GM04503 (cell line): Measurements from ENCODE around the gene COX7B.

Experiments used
- DNase-seq: peaks from one replicate; pipeline ENCODE4 v3.0.0-alpha.2; 2012; ENCODE audit warnings: low read depth

Gene COX7B

DNA sequence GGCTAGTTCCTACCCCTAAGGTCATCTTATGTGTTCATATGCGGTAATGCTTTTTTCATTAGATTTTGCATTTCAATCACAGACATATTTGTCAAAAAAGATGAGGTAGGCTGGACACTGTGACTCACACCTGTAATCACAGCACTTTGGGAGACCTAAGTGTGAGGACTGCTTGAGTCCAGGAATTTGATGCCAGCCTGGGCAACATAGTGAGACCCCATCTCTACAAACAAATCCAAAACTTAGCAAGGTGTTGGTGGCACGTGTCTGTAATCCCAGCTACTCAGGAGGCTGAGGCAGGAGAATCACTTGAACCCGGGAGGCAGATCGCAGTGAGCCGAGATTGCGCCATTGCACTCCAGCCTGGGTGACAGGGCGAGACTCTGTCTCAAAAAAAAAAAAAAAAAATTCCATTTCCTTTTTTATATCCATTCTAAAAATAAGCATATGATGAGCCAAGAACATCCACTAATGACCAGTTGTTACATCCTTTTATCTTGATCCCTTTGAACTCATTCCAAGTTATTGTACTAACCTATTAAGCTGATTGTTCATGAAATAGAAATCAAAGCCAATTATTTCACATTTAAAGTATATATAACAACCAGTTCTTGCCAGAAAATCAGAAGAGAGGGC is 46.8 kb downstream of the COX7B start:
- DNase-seq, result no peak

DNA sequence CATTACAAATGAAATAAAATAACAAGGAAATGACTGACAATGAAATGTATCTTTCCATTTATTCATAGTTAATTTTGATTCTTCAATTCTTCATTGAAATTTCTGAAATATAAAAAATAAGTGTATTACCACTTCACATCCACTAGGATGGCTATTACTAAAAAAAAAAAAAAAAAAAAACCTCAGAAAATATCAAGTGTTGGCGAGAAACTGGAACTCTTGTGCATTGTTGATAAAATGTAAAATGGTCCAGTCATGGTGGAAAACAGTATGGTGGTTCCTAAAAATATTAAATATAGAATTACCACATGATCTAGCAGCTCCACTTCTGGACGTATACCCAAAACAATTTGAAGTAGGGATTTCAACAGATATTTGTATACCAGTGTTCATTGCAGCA is 47.3 kb downstream of the COX7B start:
- no peak for DNase-seq

GRCh38 chrX:77949840-77950239 is 50.6 kb downstream of the COX7B start:
- no peak for DNase-seq

DNA sequence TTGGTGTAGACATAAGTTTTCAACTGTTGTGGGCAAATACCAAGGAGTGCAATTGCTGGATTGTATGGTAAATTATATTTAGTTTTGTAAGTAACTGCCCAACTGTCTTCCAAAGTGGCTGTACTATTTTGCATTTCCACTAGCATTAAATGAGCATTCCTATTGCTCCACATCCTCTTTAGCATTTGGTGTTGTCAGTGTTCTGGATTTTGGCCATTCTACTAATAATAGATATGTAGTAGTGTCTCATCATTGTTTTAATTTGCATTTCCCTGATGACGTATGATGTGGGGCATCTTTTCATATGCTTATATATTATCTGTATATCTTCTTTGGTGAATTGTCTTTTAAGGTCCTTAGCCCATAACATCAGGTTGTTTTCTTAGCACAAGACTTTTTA is 52.9 kb downstream of the COX7B start:
- no peak for DNase-seq

DNA sequence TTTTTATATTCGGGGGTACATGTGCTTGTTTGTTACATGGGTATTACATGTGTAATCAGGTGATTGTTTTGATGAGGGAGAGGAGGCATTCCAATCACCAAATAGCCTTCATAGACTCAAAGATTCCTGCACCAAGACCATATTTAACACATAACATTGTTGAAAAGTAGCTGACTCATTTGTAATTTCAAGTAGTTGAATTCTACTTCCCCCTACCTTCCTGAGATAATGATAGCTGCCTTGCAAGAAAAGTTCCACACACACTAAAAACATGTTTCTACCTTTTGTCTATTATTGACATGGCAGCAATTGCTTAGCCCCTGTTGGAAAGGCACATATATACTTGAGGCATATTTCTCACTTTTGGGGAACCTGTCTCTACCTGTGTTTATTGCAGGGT is 54.0 kb downstream of the COX7B start:
- DNase-seq, result no peak

- DNase-seq, result no peak
These were observed 54.4 kb downstream of the COX7B start for GRCh38 chrX:77953708-77954107.
